Esophagus squamous epithelium (tissue), 4 donors: ENCODE measurements around the gene OPN4.

Experiments
- POLR2A ChIP-seq, 4 donors: fragments of 450-650 bp; IDR thresholded peaks; one replicate each; pipeline ENCODE4 v1.6.1; 2017; ENCODE audit warnings: antibody characterized with exemption in 4 of 4, mild to moderate bottlenecking in 4 of 4, moderate library complexity in 3 of 4
- TF ChIP-seq, protein P1 (sequence below), 6 experiments: fragments of 450-650 bp in 4 of 6; fragments of 200-600 bp in 2 of 6; sonication (generic) in 2 of 6; IDR thresholded peaks; one replicate each; pipeline ENCODE4 v1.5.1; 2016 to 2019; ENCODE audit warnings: antibody characterized with exemption in 6 of 6, mild to moderate bottlenecking in 4 of 6, moderate library complexity in 4 of 6

DNA sequence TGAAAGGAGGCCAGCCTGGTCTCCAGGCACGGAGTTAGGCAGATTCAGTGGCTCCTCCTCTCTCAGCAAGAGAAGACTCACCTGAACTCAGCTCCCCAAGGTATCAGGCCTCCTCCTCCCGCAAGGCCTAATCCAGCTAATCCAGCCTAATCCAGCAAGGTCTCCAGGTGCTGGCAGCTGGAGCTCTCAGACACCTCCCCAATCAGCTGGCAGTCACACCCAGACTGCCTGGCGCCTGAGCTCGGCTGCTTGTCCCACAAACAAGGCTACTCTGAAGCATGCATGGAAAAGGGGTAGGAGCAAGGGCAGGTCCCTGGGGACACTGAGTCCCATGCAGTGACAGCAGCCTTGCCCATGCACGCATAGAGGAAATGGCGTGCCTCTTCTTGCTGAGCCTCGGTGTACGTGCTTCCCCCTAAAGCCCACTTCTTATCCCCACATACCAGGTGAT, 3.3 kb upstream of the OPN4 start:
- TF ChIP-seq, protein P1, sequence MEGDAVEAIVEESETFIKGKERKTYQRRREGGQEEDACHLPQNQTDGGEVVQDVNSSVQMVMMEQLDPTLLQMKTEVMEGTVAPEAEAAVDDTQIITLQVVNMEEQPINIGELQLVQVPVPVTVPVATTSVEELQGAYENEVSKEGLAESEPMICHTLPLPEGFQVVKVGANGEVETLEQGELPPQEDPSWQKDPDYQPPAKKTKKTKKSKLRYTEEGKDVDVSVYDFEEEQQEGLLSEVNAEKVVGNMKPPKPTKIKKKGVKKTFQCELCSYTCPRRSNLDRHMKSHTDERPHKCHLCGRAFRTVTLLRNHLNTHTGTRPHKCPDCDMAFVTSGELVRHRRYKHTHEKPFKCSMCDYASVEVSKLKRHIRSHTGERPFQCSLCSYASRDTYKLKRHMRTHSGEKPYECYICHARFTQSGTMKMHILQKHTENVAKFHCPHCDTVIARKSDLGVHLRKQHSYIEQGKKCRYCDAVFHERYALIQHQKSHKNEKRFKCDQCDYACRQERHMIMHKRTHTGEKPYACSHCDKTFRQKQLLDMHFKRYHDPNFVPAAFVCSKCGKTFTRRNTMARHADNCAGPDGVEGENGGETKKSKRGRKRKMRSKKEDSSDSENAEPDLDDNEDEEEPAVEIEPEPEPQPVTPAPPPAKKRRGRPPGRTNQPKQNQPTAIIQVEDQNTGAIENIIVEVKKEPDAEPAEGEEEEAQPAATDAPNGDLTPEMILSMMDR (IDR thresholded peaks at IDR 0.05): no peak
- no peak for TF ChIP-seq POLR2A (IDR thresholded peaks at IDR 0.05)
